SU-DHL-6 (cell line): ENCODE data around the gene EFNA5.

Experiments
- H2AFZ ChIP-seq: fragments of 200-600 bp; sonication (generic); 2 replicates; pipeline ENCODE4 v1.6.1; 2014; ENCODE audit warnings: low read depth, mild to moderate bottlenecking, moderate library complexity, mixed read lengths, antibody characterized with exemption, low read length; ENCODE audit not compliant: severe bottlenecking
- H3F3A ChIP-seq: fragments of 200-600 bp; shearing (Covaris generic); 2 replicates; pipeline ENCODE4 v1.6.0; 2016; ENCODE audit warnings: antibody characterized with exemption, mild to moderate bottlenecking; ENCODE audit not compliant: insufficient read depth
- H3K27ac ChIP-seq: fragments of 200-600 bp; sonication (generic); 2 replicates; pipeline ENCODE4 v1.5.1; 2016; ENCODE audit warnings: low read depth, mild to moderate bottlenecking, low read length, moderate library complexity, mixed read lengths
- H3K27me3 ChIP-seq: fragments of 200-600 bp; sonication (generic), shearing (Covaris generic); 2 replicates; pipeline ENCODE4 v1.6.0; 2014; ENCODE audit warnings: mild to moderate bottlenecking, low read length
- H3K36me3 ChIP-seq: fragments of 200-600 bp; sonication (generic); 2 replicates; pipeline ENCODE4 v1.6.1; 2014; ENCODE audit warnings: mild to moderate bottlenecking, low read length, mixed read lengths
- H3K4me2 ChIP-seq: fragments of 300-600, 200-600 bp; shearing (Covaris generic), sonication (generic); 2 replicates; pipeline ENCODE4 v1.6.0; 2014; ENCODE audit warnings: low read length, low read depth, mild to moderate bottlenecking; ENCODE audit not compliant: poor library complexity, severe bottlenecking
- H3K4me3 ChIP-seq: fragments of 200-600 bp; sonication (generic); 2 replicates; pipeline ENCODE4 v1.5.1; 2014; ENCODE audit warnings: antibody characterized with exemption, low read length, mild to moderate bottlenecking, mixed read lengths; ENCODE audit not compliant: insufficient read depth, poor library complexity, severe bottlenecking
- H3K79me2 ChIP-seq: fragments of 200-600 bp; sonication (generic); 2 replicates; pipeline ENCODE4 v1.6.1; 2014; ENCODE audit warnings: mild to moderate bottlenecking, low read length, moderate library complexity; ENCODE audit not compliant: insufficient read depth
- H3K9ac ChIP-seq: fragments of 200-600 bp; sonication (generic); 2 replicates; pipeline ENCODE4 v1.7.0; 2014; ENCODE audit warnings: mild to moderate bottlenecking, low read length
- H3K9me2 ChIP-seq: fragments of 200-600 bp; sonication (generic); replicated peaks from 2 replicates; pipeline ENCODE4 v1.6.1; 2014; ENCODE audit warnings: low read length; ENCODE audit not compliant: insufficient read depth
- H3K9me3 ChIP-seq: fragments of 200-600 bp; sonication (generic); 2 replicates; pipeline ENCODE4 v1.6.1; 2014; ENCODE audit warnings: low read length, mixed read lengths; ENCODE audit not compliant: insufficient read depth
- H4K20me1 ChIP-seq: fragments of 200-600 bp; sonication (generic); 2 replicates; pipeline ENCODE4 v1.6.1; 2014; ENCODE audit warnings: low read depth, mild to moderate bottlenecking, antibody characterized with exemption, low read length, moderate library complexity, mixed read lengths
- CTCF ChIP-seq: fragments of 200-600 bp; sonication (generic); IDR thresholded peaks from one replicate; pipeline ENCODE4 v1.5.1; 2017; ENCODE audit warnings: antibody characterized with exemption, mild to moderate bottlenecking, low read length, moderate library complexity; ENCODE audit not compliant: insufficient read depth, poor library complexity, severe bottlenecking
- EZH2phosphoT487 ChIP-seq: fragments of 200-600 bp; sonication (generic), shearing (Covaris generic); conservative IDR thresholded peaks from 2 replicates; pipeline ENCODE4 v1.6.1; 2018; ENCODE audit warnings: mild to moderate bottlenecking, antibody characterized with exemption, low read length, moderate library complexity, mixed read lengths

Gene EFNA5

GRCh38 chr5:107687404-107687803, 16.7 kb upstream of the EFNA5 start:
- Histone ChIP-seq H3K4me2 (no peak overlapping the region), H3K79me2 (no peaks in the 10 kb centered on the region), H3K9ac (no peak overlapping the region), H3K36me3 (no peaks in the 10 kb centered on the region), H3F3A (no peaks in the 10 kb centered on the region), H4K20me1 (no peaks in the 10 kb centered on the region), H3K27ac (no peak overlapping the region), H2AFZ (no peak overlapping the region), H3K9me3 (no peaks in the 10 kb centered on the region), H3K9me2 (no peaks in the 10 kb centered on the region), H3K27me3 (no peaks in the 10 kb centered on the region), H3K4me3 (no peak overlapping the region)
- no peak for TF ChIP-seq CTCF

GRCh38 chr5:107682533-107682932, 11.8 kb upstream of the EFNA5 start:
- H3K9me2 ChIP-seq = no peaks in the 10 kb centered on the region
- H3K79me2 ChIP-seq = no peaks in the 10 kb centered on the region
- no peaks in the 10 kb centered on the region for H3F3A ChIP-seq
- TF ChIP-seq EZH2phosphoT487 = no peak
- no peak for TF ChIP-seq CTCF
- H3K36me3 ChIP-seq = no peaks in the 10 kb centered on the region
- no peaks in the 10 kb centered on the region for H3K9me3 ChIP-seq
- H4K20me1 ChIP-seq = no peaks in the 10 kb centered on the region
- no peaks in the 10 kb centered on the region for H3K27me3 ChIP-seq
- no peak overlapping the region for H3K4me3 ChIP-seq
- no peak overlapping the region for H3K9ac ChIP-seq
- no peak overlapping the region for H3K27ac ChIP-seq
- H2AFZ ChIP-seq = no peak overlapping the region
- H3K4me2 ChIP-seq = no peak overlapping the region

- Histone ChIP-seq H3K27ac (no peak overlapping the region), H4K20me1 (no peaks in the 10 kb centered on the region), H3K4me2 (no peak overlapping the region), H3F3A (no peaks in the 10 kb centered on the region), H3K4me3 (no peak overlapping the region), H3K79me2 (no peaks in the 10 kb centered on the region), H3K36me3 (no peaks in the 10 kb centered on the region), H3K9me2 (no peaks in the 10 kb centered on the region), H3K9ac (no peak overlapping the region), H2AFZ (no peak overlapping the region), H3K9me3 (no peaks in the 10 kb centered on the region), H3K27me3 (no peaks in the 10 kb centered on the region)
- TF ChIP-seq CTCF = no peak
These were observed 10.1 kb upstream of the EFNA5 start for GRCh38 chr5:107680799-107681198.

GRCh38 chr5:107680099-107680498, 9.4 kb upstream of the EFNA5 start:
- no peaks in the 10 kb centered on the region for H3K9me3 ChIP-seq
- H3K79me2 ChIP-seq = no peaks in the 10 kb centered on the region
- H2AFZ ChIP-seq = no peak overlapping the region
- no peaks in the 10 kb centered on the region for H4K20me1 ChIP-seq
- no peaks in the 10 kb centered on the region for H3K9me2 ChIP-seq
- H3K27ac ChIP-seq = no peak overlapping the region
- H3K27me3 ChIP-seq = no peaks in the 10 kb centered on the region
- H3K36me3 ChIP-seq = no peaks in the 10 kb centered on the region
- no peak overlapping the region for H3K9ac ChIP-seq
- H3K4me2 ChIP-seq = no peak overlapping the region
- no peaks in the 10 kb centered on the region for H3F3A ChIP-seq
- TF ChIP-seq CTCF (no peak), EZH2phosphoT487 (no peak)
- no peak overlapping the region for H3K4me3 ChIP-seq
